HepG2 (cell line): ENCODE data around the gene CA10. TPM values are rescaled to one million over a fixed set of nuclear protein-coding genes. Genes with fewer than 3 reads are reported as not detected.

Source experiments
- ATAC-seq: fragments of 200-7000 bp; cut with Tn5 transposase; 3 replicates; pipeline ENCODE4 v1.9.1; 2020; ENCODE audit warnings: mild to moderate bottlenecking, moderate library complexity
- BruUV-seq: library from RNA; stranded (reverse); fragments of 400-500 nt; replicated peaks from 2 replicates; lab custom pipeline; 2021; lab: Mats Ljungman, UMichigan
- CTCF ChIA-PET: fragments of 300-600 bp; formaldehyde crosslinking; extraction: SDS; loops from one replicate; lab custom pipeline; 2021; ENCODE audit warnings: low total read pairs, inconsistent platforms, low intra/inter-chr PET ratio; lab: Yijun Ruan, JAX
- POLR2A ChIA-PET: fragments of 350-600 bp; sonication (Branson Sonifier 250); formaldehyde crosslinking; loops from one replicate; lab custom pipeline; 2020; ENCODE audit warnings: antibody characterized with exemption, inconsistent platforms; lab: Yijun Ruan, JAX
- DNase-seq: peaks from one replicate; pipeline ENCODE4 v3.0.0-alpha.2; 2015; ENCODE audit warnings: low spot score
- FAIRE-seq: peaks from 3 replicates; lab custom pipeline; 2011; peaks lifted over from hg19 to GRCh38; lab: Jason Lieb, UNC
- H2AFZ ChIP-seq: one replicate; pipeline ENCODE4 v1.6.1; 2011; ENCODE audit warnings: low read length, inconsistent platforms
- H3K27ac ChIP-seq: fragments of 300-600 bp; 3 replicates; pipeline ENCODE4 v1.8.0; 2011; ENCODE audit warnings: mixed run types, mild to moderate bottlenecking, mixed read lengths, low read length, inconsistent platforms; ENCODE audit not compliant: insufficient read depth; ENCODE audit errors: extremely low read length
- H3K27me3 ChIP-seq, 2 experiments: fragments of 200-600 bp in 1 of 2; 2 replicates in 1 of 2; 3 replicates in 1 of 2; pipeline versions ENCODE4 v1.6.0 to v1.8.0; 2011; ENCODE audit warnings: low read length in 2 of 2, mild to moderate bottlenecking in 2 of 2, moderate library complexity in 2 of 2, inconsistent platforms in 1 of 2; ENCODE audit not compliant: insufficient read depth in 2 of 2, control insufficient read depth in 1 of 2
- H3K36me3 ChIP-seq, 2 experiments: fragments of 200-600 bp in 1 of 2; replicated peaks in 1 of 2; 2 replicates in 1 of 2; 3 replicates in 1 of 2; pipeline versions ENCODE4 v1.5.1 to v1.8.0; 2011; ENCODE audit warnings: low read length in 2 of 2, inconsistent platforms in 1 of 2; ENCODE audit not compliant: insufficient read depth in 2 of 2, control insufficient read depth in 1 of 2
- H3K4me1 ChIP-seq: 2 replicates; pipeline ENCODE4 v1.5.1; 2012; ENCODE audit warnings: low read length, inconsistent platforms; ENCODE audit not compliant: insufficient read depth
- H3K4me2 ChIP-seq: 2 replicates; pipeline ENCODE4 v1.6.0; 2011; ENCODE audit warnings: low read depth, low read length, inconsistent platforms
- H3K4me3 ChIP-seq, 3 experiments: fragments of 200-600 bp in 1 of 3; sonication (generic), shearing (Covaris generic) in 1 of 3; replicated peaks in 1 of 3; 2 replicates each; pipeline ENCODE4 v1.5.1; 2011 to 2016; ENCODE audit warnings: low read length in 3 of 3, inconsistent platforms in 2 of 3, low read depth in 2 of 3, mild to moderate bottlenecking in 2 of 3, control low read depth in 1 of 3, mixed read lengths in 1 of 3; ENCODE audit not compliant: insufficient read depth in 1 of 3
- H3K79me2 ChIP-seq: one replicate; pipeline ENCODE4 v1.6.1; 2011; ENCODE audit warnings: low read length, inconsistent platforms; ENCODE audit not compliant: insufficient read depth
- H3K9ac ChIP-seq: 2 replicates; pipeline ENCODE4 v1.6.0; 2011; ENCODE audit warnings: mild to moderate bottlenecking, low read depth, low read length, inconsistent platforms; ENCODE audit not compliant: insufficient read depth
- H3K9me3 ChIP-seq: 2 replicates; pipeline ENCODE4 v1.5.1; 2012; ENCODE audit warnings: mild to moderate bottlenecking, low read length
- H4K20me1 ChIP-seq: 2 replicates; pipeline ENCODE4 v1.6.0; 2011; ENCODE audit warnings: inconsistent platforms, mild to moderate bottlenecking, low read length, moderate library complexity; ENCODE audit not compliant: insufficient read depth
- ARNTL ChIP-seq: sonication (generic); formaldehyde crosslinking; IDR thresholded peaks from 2 replicates; pipeline ENCODE4 v1.4.0; 2020; ENCODE audit warnings: mild to moderate bottlenecking, missing genetic modification reagents
- NR2F1 ChIP-seq, 2 experiments: fragments of 450-650 bp in 1 of 2; formaldehyde crosslinking in 1 of 2; IDR thresholded peaks; 2 replicates each; pipeline versions ENCODE4 v1.5.0 to v1.6.1; 2016 to 2020; ENCODE audit warnings: mild to moderate bottlenecking in 1 of 2, missing compliant biosample characterization in 1 of 2, missing genetic modification reagents in 1 of 2, moderate library complexity in 1 of 2
- ZNF232 ChIP-seq: sonication (generic); formaldehyde crosslinking; IDR thresholded peaks from 2 replicates; pipeline ENCODE4 v1.4.0; 2020; ENCODE audit warnings: missing genetic modification reagents, borderline replicate concordance
- ZNF274 ChIP-seq: sonication (generic); formaldehyde crosslinking; IDR thresholded peaks from 2 replicates; pipeline ENCODE4 v1.5.1; 2020; ENCODE audit warnings: mild to moderate bottlenecking, missing genetic modification reagents
- ZNF564 ChIP-seq: sonication (generic); formaldehyde crosslinking; IDR thresholded peaks from 2 replicates; pipeline ENCODE4 v1.8.1; 2023; ENCODE audit warnings: mild to moderate bottlenecking, missing genetic modification reagents
- in situ Hi-C: cut with HindIII; loops from 2 replicates; pipeline ENCODE4 v1.10.0; 2017; ENCODE audit warnings: low pct_unique_long_range_greater_than_20kb; ENCODE audit not compliant: extremely low pct_ligation_motif_present
- intact Hi-C: fragments of 100-400 bp; cut with micrococcal nuclease; formaldehyde crosslinking; loops from one replicate; pipeline ENCODE4 v1.10.0; 2022; ENCODE audit not compliant: unreplicated experiment
- polyA plus RNA-seq, 8 experiments: library from polyadenylated mRNA; depleted of rRNA in 3 of 8; stranded (reverse) in 7 of 8; unstranded in 1 of 8; fragments of >200 nt; fragmentation: Illumina TruSeq in 4 of 8; extraction: Trizol in 4 of 8; gene quantifications; 2 replicates each; pipeline versions ENCODE4 v1.2.1 to v1.2.3, GENCODE V29; 2011 to 2016; ENCODE audit warnings: low read depth in 4 of 8, missing spikeins in 1 of 8, mixed read lengths in 1 of 8; ENCODE audit not compliant: insufficient read depth in 1 of 8
- total RNA-seq, 5 experiments: library from RNA; depleted of rRNA; stranded (reverse); fragments of >200 nt; fragmentation: Illumina TruSeq; extraction: Trizol; gene quantifications; 2 replicates each; pipeline ENCODE4 v1.2.3, GENCODE V29; 2016; ENCODE audit warnings: low read depth in 1 of 5
- TF ChIP-seq, protein P1 (sequence below): sonication (generic); formaldehyde crosslinking; IDR thresholded peaks from 2 replicates; pipeline ENCODE4 v1.8.1; 2023; ENCODE audit warnings: mild to moderate bottlenecking, missing genetic modification reagents

Gene CA10
- total and polyA plus RNA-seq, 2 of the 13 experiments (the other 11 are each of a cell fraction or from before 2014, with no cell fraction given), result not detected

GRCh38 chr17:51799981-51800380 is 358.5 kb downstream of the CA10 start (continued):
- TF ChIP-seq ZNF564, result no peak
- TF ChIP-seq NR2F1 (CRISPR knock-in tag; IDR thresholded peaks at IDR 0.05), result no peak

- no peaks in the 10 kb centered on the region for H3K36me3 ChIP-seq
- DNase-seq, result no peak
- H2AFZ ChIP-seq, result no peak overlapping the region
- no peaks in the 10 kb centered on the region for H3K27me3 ChIP-seq
- H4K20me1 ChIP-seq, result no peaks in the 10 kb centered on the region
- ChIA-PET POLR2A (no interaction called here), CTCF (no interaction called here)
- H3K4me2 ChIP-seq, result no peak overlapping the region
- no peak overlapping the region for H3K9ac ChIP-seq
- H3K4me3 ChIP-seq, result no peak overlapping the region
- H3K9me3 ChIP-seq, result no peaks in the 10 kb centered on the region
- no peaks in the 10 kb centered on the region for H3K79me2 ChIP-seq
- intact Hi-C loops, result no loop called here
- in situ Hi-C loops, result no loop called here
- no peak for FAIRE-seq
- no TSS peak for BruUV-seq
- no peaks in the 10 kb centered on the region for H3K4me1 ChIP-seq
- no peak overlapping the region for H3K27ac ChIP-seq
- no peak for ATAC-seq
- TF ChIP-seq ZNF232 (CRISPR knock-in tag), result no peak
- no peak for TF ChIP-seq ARNTL (CRISPR knock-in tag)
- TF ChIP-seq, protein P1, sequence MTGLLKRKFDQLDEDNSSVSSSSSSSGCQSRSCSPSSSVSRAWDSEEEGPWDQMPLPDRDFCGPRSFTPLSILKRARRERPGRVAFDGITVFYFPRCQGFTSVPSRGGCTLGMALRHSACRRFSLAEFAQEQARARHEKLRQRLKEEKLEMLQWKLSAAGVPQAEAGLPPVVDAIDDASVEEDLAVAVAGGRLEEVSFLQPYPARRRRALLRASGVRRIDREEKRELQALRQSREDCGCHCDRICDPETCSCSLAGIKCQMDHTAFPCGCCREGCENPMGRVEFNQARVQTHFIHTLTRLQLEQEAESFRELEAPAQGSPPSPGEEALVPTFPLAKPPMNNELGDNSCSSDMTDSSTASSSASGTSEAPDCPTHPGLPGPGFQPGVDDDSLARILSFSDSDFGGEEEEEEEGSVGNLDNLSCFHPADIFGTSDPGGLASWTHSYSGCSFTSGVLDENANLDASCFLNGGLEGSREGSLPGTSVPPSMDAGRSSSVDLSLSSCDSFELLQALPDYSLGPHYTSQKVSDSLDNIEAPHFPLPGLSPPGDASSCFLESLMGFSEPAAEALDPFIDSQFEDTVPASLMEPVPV (CRISPR knock-in tag), result no peak
- no peak for TF ChIP-seq ZNF274 (CRISPR knock-in tag)
- TF ChIP-seq, all 625 proteins: peak for 0
Observed at GRCh38 chr17:51799240-51799639, 359.3 kb downstream of the CA10 start.
